A549 treated with GW870086 at 1 μM for 4 hours (cell line): ENCODE results near the gene ATG16L2. TPM values are rescaled to one million over a fixed set of nuclear protein-coding genes. Genes with fewer than 3 reads are reported as not detected.

Source experiments
- total RNA-seq: library from RNA; stranded (reverse); fragments of 200-300 nt; extraction: Qiagen RNA extraction; gene quantifications from 5 replicates; pipeline ENCODE4 v1.2.3, GENCODE V29; 2022; ENCODE audit warnings: low read depth

ATG16L2 gene
- 2.4 to 4.4 TPM (median 3.4 TPM) in 5 replicates for total RNA-seq

DNA sequence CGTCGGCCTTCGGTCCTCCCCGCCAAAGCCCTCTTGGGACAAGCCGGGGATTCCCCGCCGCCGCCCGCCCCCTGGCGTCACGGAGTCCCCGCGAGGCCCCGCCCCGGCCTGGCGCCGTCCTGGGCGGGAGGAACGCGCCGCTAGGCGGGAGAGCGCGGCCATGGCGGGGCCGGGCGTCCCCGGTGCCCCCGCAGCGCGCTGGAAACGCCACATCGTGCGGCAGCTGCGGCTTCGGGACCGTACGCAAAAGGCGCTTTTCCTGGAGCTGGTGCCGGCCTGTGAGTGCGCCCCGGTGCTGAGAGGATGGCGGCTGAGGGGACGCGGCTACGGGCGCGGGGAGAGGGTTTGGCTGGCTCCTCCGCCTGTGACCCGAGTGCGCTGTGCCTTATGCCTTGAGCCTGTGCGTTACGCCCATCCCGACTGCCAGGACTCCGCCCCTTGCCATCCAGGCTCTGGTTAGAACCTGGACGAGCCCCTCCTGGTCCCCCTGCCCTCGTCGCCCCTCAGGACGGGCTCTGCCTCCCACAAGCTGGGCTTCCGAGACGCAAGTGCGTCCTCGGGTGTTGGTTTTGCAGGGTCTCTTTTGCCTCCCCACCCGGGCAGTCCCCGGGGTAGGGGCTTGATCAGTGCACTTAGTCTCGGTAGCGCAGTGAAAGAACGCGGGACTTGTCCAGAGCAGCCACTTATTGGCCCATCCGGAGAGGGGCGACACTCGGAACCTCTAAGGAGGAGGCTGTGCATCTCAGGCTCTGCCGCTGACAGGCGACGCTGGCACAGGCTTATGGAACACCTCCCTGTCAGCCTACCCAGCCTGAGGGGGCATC, at the start of gene ATG16L2:
Gene ATG16L2, plus strand, starts transcription at position 126 of the 824 bp plus-strand sequence. Its CDS starts 35 bp downstream, at position 161.

GRCh38 chr11:72793425-72794367, 20.5 kb upstream of the ATG16L2 start, which contains the start of gene STARD10:
STARD10 (minus strand) TSS chr11:72794047; CDS start chr11:72781181, 12,866 bp downstream.

Other genes starting within 250 kb of the ATG16L2 start
- gene PDE2A, start 140.0 kb upstream of the ATG16L2 start, total RNA-seq = 1.2 to 2.3 TPM (median 1.9 TPM) in 5 replicates
- gene ARAP1, start 62.0 kb upstream of the ATG16L2 start, total RNA-seq = 24.1 to 30.8 TPM (median 26.3 TPM) in 5 replicates
- gene STARD10, start 20.4 kb upstream of the ATG16L2 start, total RNA-seq = 12.2 to 19.9 TPM (median 17.5 TPM) in 5 replicates